Natural killer cell (primary cell): Measurements from ENCODE around the gene RGL2. TPM values are rescaled to one million over a fixed set of nuclear protein-coding genes. Genes with fewer than 3 reads are reported as not detected.
"Not testable (repeated sequence)": the region's sequence is repeated elsewhere in the genome, so short reads cannot be mapped to it uniquely, and the experiment has no call there.

Experiments used
- ATAC-seq, 3 donors: fragments of 150-1000 bp in 2 of 3; fragments of 200-7000 bp in 1 of 3; cut with Tn5 transposase; 1 replicate in 1 of 3; 2 replicates in 2 of 3; pipeline ENCODE4 v1.10.0; 2021; ENCODE audit warnings: mild to moderate bottlenecking in 2 of 3, moderate library complexity in 2 of 3
- DNase-seq, 2 donors: peaks; one replicate each; pipeline versions ENCODE4 v3.0.0 to v3.0.0-alpha.2; 2013 to 2021; ENCODE audit warnings: mixed read lengths in 1 of 2
- H3K27ac ChIP-seq: one replicate; pipeline ENCODE4 v1.5.1; 2013; ENCODE audit warnings: mild to moderate bottlenecking, low read length
- H3K27me3 ChIP-seq: one replicate; pipeline ENCODE4 v1.6.1; 2013; ENCODE audit warnings: low read length; ENCODE audit not compliant: control insufficient read depth, insufficient read depth
- H3K36me3 ChIP-seq: one replicate; pipeline ENCODE4 v1.6.1; 2013; ENCODE audit warnings: low read length; ENCODE audit not compliant: control insufficient read depth, insufficient read depth
- H3K4me1 ChIP-seq: one replicate; pipeline ENCODE4 v1.6.1; 2013; ENCODE audit warnings: low read length; ENCODE audit not compliant: control insufficient read depth, insufficient read depth
- H3K4me3 ChIP-seq: one replicate; pipeline ENCODE4 v1.5.1; 2013; ENCODE audit warnings: low read length
- H3K9me3 ChIP-seq: one replicate; pipeline ENCODE4 v1.6.1; 2013; ENCODE audit warnings: low read length; ENCODE audit not compliant: control insufficient read depth, insufficient read depth
- H3K27ac Mint-ChIP-seq, 2 donors: one replicate each; pipeline ENCODE4 v1.8.0; 2022; ENCODE audit warnings: mild to moderate bottlenecking in 2 of 2, mixed read lengths in 2 of 2, moderate library complexity in 1 of 2
- H3K27me3 Mint-ChIP-seq, 2 donors: one replicate each; pipeline ENCODE4 v1.8.0; 2022; ENCODE audit warnings: low read depth in 2 of 2, mixed read lengths in 2 of 2
- H3K36me3 Mint-ChIP-seq: one replicate; pipeline ENCODE4 v1.8.0; 2022; ENCODE audit warnings: mixed read lengths
- H3K4me1 Mint-ChIP-seq, 2 donors: one replicate each; pipeline ENCODE4 v1.8.0; 2022; ENCODE audit warnings: mixed read lengths in 2 of 2
- H3K4me3 Mint-ChIP-seq: one replicate; pipeline ENCODE4 v1.8.0; 2022; ENCODE audit warnings: mild to moderate bottlenecking, moderate library complexity, mixed read lengths
- H3K9me3 Mint-ChIP-seq, 2 donors: one replicate each; pipeline ENCODE4 v1.8.0; 2022; ENCODE audit warnings: mixed read lengths in 2 of 2
- WGBS: methylation state at CpG from one replicate; pipeline ENCODE4 v1.1.7; 2013; ENCODE audit warnings: missing lambda C conversion rate; ENCODE audit not compliant: insufficient coverage; 5-methylcytosine and 5-hydroxymethylcytosine counted together
- intact Hi-C: fragments of 100-400 bp; cut with micrococcal nuclease; formaldehyde crosslinking; loops from one replicate; pipeline ENCODE4 v1.14.2; 2022
- total RNA-seq, 4 donors: library from RNA; stranded (reverse); fragments of 120-200 nt in 1 of 4; gene quantifications; one replicate each; pipeline versions ENCODE4 v1.2.3 to v1.2.4, GENCODE V29; 2013 to 2022
- TF ChIP-seq, protein P1 (sequence below): fragments of 200-600 bp; IDR thresholded peaks from one replicate; pipeline ENCODE4 v1.8.0; 2022; ENCODE audit warnings: antibody characterized with exemption

The RGL2 gene
- total RNA-seq, 3 donors from 2014 or later (not counting 1 experiment from before 2014, with no cell fraction given): 80.7 to 91.4 (median 84.9) TPM

DNA sequence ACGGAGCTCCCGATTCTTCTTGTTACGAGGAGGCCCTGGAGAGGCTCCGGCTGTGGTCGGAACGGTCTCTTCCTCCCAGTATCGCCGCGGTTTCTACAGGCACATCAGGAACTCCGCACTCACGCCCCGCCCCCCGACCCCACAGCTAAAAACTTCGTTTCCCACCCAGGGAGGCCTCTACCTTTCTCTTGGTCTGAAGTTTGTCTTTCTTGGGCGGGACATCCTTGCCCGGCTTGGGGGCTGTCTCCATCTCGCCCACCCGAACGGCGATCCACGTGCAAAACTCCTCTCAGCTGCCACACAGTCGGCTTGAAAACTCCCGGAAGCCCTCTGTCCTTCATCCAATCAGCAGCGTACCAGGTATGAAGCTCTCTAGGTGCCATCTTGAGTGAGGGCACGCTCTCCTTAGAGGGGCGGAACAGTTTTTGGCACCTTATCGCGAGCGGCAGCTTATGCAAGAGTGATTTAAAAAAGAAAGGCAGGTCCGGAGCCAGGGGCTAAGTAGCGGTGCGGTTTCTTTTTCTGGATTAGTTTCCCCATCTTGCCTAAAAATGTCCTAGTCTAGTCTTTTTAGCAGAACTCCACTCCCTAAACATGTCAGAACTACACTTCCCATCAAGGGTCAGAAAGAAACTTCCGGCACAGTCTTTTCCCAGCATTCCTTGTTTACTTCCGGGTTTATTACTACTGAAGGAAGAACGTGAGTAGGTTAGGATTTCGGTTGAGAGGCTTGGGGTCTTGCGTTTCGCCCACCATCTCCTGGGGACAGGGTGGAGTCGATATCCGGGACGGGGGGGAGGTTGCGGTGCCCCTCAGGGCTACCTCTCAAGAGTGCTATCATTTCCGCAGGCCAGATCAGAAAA is 9.6 kb downstream of the RGL2 start, which contains the start of the genes PFDN6 and WDR46:
Gene PFDN6 (plus strand): TSS at position 681 of the 863 bp plus-strand sequence. CDS start 256 bp downstream, outside the sequence.
Gene WDR46 (minus strand): TSS at position 319 of the 863 bp plus-strand sequence. CDS start 69 bp downstream, at position 250.
- H3K4me1 Mint-ChIP-seq: peaks cover 39 to 48% of the 10 kb centered on the region in 2 donors
- TF ChIP-seq, protein P1, sequence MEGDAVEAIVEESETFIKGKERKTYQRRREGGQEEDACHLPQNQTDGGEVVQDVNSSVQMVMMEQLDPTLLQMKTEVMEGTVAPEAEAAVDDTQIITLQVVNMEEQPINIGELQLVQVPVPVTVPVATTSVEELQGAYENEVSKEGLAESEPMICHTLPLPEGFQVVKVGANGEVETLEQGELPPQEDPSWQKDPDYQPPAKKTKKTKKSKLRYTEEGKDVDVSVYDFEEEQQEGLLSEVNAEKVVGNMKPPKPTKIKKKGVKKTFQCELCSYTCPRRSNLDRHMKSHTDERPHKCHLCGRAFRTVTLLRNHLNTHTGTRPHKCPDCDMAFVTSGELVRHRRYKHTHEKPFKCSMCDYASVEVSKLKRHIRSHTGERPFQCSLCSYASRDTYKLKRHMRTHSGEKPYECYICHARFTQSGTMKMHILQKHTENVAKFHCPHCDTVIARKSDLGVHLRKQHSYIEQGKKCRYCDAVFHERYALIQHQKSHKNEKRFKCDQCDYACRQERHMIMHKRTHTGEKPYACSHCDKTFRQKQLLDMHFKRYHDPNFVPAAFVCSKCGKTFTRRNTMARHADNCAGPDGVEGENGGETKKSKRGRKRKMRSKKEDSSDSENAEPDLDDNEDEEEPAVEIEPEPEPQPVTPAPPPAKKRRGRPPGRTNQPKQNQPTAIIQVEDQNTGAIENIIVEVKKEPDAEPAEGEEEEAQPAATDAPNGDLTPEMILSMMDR: no peak
- H3K4me3 Mint-ChIP-seq: peak within 1 kb of the TSS; percentile 99
- peak within 1 kb of the TSS; percentile 92 to 94 for H3K27ac Mint-ChIP-seq
- peak within 1 kb of the TSS; percentile 81 for H3K4me3 ChIP-seq
- H3K9me3 Mint-ChIP-seq: no peaks in the 10 kb centered on the region
- H3K27ac ChIP-seq: peak within 1 kb of the TSS; percentile 51
- peaks cover 53% of the 10 kb centered on the region for H3K36me3 ChIP-seq
- DNase-seq: peak; percentile 78 to 92
- under 1% methylated on average over 43 of the region's 43 CpGs for WGBS
- H3K27me3 ChIP-seq: no peaks in the 10 kb centered on the region
- H3K36me3 Mint-ChIP-seq: peaks cover 8% of the 10 kb centered on the region
- peaks cover 23% of the 10 kb centered on the region for H3K4me1 ChIP-seq
- intact Hi-C loops: loop anchor here (1.0 kb wide), 4 partner anchors 10 to 34 kb away; partner anchors contain the start of genes B3GALT4 and RPS18
- H3K27me3 Mint-ChIP-seq: no peaks in the 10 kb centered on the region
- ATAC-seq: peak; percentile 95 to 96 (median 96)
- H3K9me3 ChIP-seq: no peaks in the 10 kb centered on the region

- intact Hi-C loops: no loop called here
- Histone ChIP-seq H3K27ac (peak overlapping the region; percentile 0), H3K4me3 (peak overlapping the region; percentile 81), H3K4me1 (peaks cover 23% of the 10 kb centered on the region), H3K9me3 (no peaks in the 10 kb centered on the region), H3K36me3 (peaks cover 48% of the 10 kb centered on the region), H3K27me3 (no peaks in the 10 kb centered on the region)
- Mint-ChIP-seq H3K4me1 (peaks cover 39 to 48% of the 10 kb centered on the region in 2 donors), H3K9me3 (no peaks in the 10 kb centered on the region), H3K27me3 (no peaks in the 10 kb centered on the region), H3K27ac (peak overlapping the region; percentile 92 to 94), H3K36me3 (peaks cover 8% of the 10 kb centered on the region), H3K4me3 (peak overlapping the region; percentile 99)
- ATAC-seq (no peak), DNase-seq (no peak)
- TF ChIP-seq, protein P1: no peak
- 11% methylated on average over 19 of the region's 21 CpGs for WGBS
These were observed 10.4 kb downstream of the RGL2 start for GRCh38 chr6:33288141-33288920.

DNA sequence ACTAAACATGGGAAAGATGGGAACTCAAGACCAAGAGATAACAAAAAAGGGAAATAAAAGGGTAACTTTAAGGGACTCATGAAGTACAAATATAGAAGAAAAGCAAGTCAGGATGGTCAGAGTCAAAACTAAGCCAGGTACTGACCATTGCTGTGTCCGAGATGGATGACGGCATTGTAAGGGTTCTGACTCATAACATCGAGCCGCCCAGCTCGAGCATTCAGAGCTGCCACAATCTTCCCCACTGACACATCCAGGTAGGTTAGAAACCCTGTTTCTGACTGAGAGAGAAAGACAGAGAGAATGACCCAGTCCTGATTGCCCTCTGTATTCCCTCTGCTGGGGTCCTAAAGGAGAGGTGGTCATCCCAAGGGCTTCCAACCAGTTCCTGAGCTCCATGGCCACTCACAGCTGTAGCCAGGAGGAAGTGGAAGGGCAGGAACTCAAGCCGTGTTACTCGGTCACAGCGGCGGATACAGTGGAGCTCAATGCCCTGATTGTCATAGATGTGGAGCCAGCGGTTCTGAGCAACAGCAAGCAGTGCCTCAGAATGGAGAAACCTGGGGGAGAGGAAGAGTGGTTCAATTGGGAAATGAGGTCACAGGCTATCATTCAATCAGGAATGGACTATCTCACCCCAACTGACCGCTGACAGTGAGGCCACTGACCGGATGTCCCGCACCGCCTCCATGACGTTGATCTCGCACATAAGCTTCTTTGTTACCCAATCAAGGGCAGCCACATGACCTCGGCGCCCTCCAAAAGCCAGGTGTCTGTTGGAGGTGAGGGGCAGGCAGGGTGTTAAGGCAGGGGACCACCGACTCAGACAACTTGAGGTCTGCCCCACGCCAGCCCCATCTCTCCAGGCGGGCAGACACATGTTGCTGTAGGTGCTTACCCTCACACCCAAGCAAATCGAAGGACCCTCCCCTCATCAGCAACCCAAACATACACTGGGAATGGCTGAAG is 11.5 kb downstream of the RGL2 start:
- Histone ChIP-seq H3K4me3 (no peak overlapping the region), H3K9me3 (no peaks in the 10 kb centered on the region), H3K27ac (no peak overlapping the region), H3K4me1 (peaks cover 23% of the 10 kb centered on the region), H3K36me3 (peaks cover 44% of the 10 kb centered on the region), H3K27me3 (no peaks in the 10 kb centered on the region)
- Mint-ChIP-seq H3K36me3 (peaks cover 8% of the 10 kb centered on the region), H3K9me3 (no peaks in the 10 kb centered on the region), H3K4me3 (peak overlapping the region; percentile 51), H3K27me3 (no peaks in the 10 kb centered on the region), H3K27ac (peak overlapping the region in 1 of 2 donors; percentile 21), H3K4me1 (peaks cover 39 to 48% of the 10 kb centered on the region in 2 donors)
- 95% methylated on average over 22 of the region's 22 CpGs for WGBS
- intact Hi-C loops: no loop called here
- DNase-seq (no peak), ATAC-seq (no peak)
- TF ChIP-seq, protein P1: no peak

- H3K27me3 Mint-ChIP-seq, intact Hi-C loops, H3K9me3 ChIP-seq, H3K27me3 ChIP-seq, H3K9me3 Mint-ChIP-seq, ATAC-seq, H3K36me3 Mint-ChIP-seq, H3K27ac ChIP-seq, H3K4me3 ChIP-seq, DNase-seq, H3K27ac Mint-ChIP-seq, H3K4me3 Mint-ChIP-seq: not testable (repeated sequence)
- H3K36me3 ChIP-seq: peaks cover 33% of the 10 kb centered on the region
- H3K4me1 ChIP-seq: peaks cover 19% of the 10 kb centered on the region
- WGBS: 94% methylated on average over 4 of the region's 4 CpGs
- H3K4me1 Mint-ChIP-seq: peaks cover 28 to 41% of the 10 kb centered on the region in 2 donors
These were observed 13.5 kb downstream of the RGL2 start for GRCh38 chr6:33285214-33285613.
